ENCODE results near the gene TMEM182.

Gene TMEM182

GRCh38 chr2:102768253-102768652, 6.4 kb downstream of the TMEM182 start:
- DNase-seq (ENCODE audit: low spot score), result no peak

GRCh38 chr2:102768892-102769291, 7.1 kb downstream of the TMEM182 start:
- no peak for DNase-seq (ENCODE audit: low spot score)

GRCh38 chr2:102770506-102770905, 8.7 kb downstream of the TMEM182 start:
- DNase-seq (ENCODE audit: low spot score), result no peak

DNA sequence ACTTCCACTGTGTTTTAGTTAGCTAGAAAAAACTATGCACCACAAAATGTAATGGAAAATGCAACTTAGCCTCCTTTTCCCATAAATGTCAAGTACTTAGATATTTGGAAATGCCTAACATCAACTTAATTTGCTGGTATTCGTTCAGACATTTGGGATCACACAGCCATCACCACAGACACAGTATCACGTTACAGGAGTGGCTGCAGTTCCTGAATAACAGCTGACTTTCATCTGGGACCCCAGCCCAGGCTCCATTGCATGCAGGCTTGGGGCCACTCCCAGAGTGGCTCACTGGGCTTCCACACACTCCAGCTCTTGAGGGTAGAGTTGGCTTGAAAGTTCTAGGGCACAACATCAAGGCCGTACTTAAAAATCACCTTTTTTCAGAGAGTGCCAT, 9.3 kb downstream of the TMEM182 start:
- no peak for DNase-seq (ENCODE audit: low spot score)

DNA sequence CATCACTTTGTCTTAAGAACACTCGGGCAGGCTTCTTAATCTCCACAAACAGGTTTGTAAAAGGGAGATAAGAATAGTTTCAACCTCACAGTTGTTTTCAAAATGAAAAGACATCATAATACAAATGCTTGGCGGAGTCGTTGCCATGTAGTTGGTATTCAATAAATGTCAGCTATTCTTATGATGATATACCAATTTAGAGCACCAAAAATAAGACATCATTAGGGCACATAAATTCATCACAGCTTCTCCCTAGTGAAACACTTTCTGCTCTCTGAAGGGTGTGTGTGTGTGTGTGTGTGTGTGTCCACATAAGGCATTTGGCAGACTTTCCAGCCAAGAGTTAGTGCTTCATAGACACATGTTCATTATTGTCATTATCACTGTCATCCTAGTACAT, 10.8 kb downstream of the TMEM182 start:
- no peak for DNase-seq (ENCODE audit: low spot score)

GRCh38 chr2:102773149-102773705, 11.4 kb downstream of the TMEM182 start:
- DNase-seq (ENCODE audit: low spot score), result no peak

DNA sequence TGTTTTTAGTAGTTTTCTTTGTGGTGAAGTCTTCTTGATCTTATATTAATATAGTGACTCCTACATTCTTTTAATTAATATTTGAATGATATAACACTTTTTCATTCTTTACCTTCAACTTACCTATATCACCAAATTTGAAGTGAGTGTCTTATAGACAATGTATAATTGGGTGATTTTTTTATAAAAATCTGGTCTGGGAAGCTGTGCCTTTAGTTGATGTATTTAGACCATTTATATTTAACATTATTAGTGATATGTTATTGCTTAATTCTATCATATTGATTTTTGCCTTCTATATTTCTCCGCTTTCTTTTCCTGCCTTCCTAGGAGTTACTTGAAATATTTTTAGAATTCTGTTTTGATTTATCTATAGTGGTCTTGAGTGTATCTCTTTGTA, 16.4 kb downstream of the TMEM182 start:
- DNase-seq (ENCODE audit: low spot score), result no peak

DNA sequence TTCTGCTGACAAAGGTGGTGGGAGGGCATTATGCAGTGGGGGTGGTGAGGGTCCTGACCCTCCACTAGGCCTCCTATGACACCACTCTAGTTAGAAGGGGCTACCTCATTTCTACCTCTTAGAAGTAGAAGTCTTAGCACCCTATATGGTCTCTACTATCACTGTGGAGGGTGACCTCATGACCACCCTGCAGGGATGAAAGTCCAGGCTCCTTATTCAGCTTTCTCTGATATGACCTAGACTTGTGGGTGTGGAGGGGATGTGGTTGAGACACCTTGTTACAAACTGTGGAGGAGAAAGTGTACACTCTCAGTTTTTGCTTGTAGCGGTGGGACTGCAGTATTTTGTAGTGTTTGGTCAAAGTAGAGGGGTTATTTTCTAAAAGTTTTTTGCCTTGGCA, 18.6 kb downstream of the TMEM182 start:
- DNase-seq (ENCODE audit: low spot score), result no peak

GRCh38 chr2:102782187-102782586, 20.4 kb downstream of the TMEM182 start:
- no peak for DNase-seq (ENCODE audit: low spot score)

- DNase-seq (ENCODE audit: low spot score), result no peak
Measured at GRCh38 chr2:102782933-102783332, 21.1 kb downstream of the TMEM182 start.

GRCh38 chr2:102783506-102784183, 21.8 kb downstream of the TMEM182 start:
- DNase-seq (ENCODE audit: low spot score), result no peak

DNA sequence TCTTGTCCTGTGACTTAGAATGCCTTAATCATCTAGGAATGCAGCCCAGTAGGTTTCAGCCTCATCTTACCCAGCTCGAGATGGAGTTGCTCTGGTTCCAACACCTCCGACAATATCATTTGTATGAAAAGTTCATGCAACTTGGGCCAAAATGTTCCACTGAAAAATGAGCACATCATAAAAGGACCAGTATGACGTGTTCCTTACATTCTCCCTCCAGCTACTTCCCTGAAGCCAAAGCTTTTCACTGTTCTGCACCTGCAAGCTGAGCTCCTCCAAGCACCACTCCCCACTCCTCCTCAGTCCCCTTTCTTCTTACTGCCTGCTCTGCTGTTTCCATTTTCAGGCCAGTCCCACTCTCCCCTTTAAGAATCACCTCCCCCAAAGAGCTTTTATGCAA, 23.1 kb downstream of the TMEM182 start:
- DNase-seq (ENCODE audit: low spot score), result no peak

DNA sequence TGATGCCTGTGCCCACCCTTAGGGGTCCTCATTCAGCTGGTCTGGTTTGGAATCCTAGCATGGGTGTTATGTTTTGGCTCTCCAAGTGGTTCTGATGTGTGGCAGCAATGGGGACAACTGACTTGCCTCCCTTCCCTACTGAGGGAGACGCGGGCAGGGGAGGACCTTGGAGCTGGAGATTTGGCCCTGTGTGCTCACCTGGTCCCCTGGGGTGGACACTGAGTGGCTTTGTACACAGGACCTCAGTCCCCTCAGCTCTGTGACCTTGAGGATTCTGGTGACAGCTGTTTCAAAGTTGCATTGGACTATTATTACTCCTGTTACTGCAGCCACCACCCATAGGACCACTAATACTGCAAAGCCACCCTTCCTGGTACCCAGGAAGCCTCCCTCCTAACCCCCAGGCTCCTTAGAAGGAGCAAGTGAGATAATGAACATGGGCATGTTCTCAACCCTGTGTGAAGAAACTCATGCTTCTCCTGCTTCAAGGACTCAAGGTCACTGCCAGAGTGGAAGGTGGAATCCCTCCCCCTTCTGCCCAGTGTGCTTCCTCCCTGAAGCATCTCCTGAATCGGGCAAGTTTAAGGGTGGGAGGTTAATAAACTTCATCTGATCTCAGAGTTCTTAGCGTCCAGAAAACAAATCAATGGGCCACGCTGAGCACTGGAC, 26.5 kb downstream of the TMEM182 start:
- no peak for DNase-seq (ENCODE audit: low spot score)

DNA sequence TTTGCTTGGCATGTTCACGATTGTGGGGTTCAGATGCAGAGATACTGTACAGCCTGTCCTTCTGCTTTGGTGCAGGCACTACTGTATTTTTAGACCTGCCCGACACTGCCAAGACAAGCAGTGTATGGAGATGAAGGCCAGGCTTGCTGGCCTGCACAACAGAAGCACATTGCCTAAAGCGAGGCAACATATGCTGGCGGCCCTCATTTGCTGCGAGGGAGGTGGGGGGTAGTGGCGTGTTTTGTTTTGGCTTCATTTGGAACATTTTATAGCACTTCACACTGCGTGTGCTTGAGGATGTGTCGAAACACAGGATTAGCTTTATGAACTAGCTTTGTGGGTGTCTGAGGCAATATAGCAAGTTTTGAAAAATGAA, 27.0 kb downstream of the TMEM182 start:
- DNase-seq (ENCODE audit: low spot score), result no peak

DNA sequence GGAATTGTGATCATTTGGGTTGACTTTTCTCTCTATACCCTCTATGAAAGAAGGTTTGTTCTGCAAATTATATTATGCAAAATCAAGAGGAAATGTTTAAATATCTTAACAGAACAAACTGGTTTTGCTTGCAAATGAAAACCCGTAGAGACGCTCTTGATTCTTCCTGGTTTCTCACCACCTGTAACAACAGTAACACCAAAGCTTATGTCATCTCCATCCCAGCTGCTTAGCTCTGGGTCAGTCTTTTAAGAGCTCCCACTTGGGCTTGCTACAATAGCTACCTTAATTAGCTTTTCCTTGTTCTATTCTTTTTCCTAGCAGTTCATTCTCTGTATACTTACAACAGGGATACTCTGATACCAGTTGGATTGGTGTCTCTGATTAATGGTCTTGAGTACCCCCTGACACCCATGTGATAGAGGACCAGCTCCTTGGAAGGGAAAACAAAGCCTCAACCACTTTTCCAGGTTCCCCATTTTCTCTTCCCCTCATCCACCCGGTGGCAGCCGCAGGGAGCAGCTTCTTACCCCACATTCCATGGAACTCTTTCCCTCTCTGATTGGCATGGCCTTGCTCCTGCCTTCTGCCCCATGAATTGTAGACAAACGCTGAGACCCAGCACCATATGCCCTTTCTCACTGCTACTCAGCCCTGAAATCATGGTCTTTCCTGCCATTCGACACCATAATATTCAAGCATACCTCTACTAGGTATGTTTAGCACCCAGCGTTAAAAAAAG, 27.7 kb downstream of the TMEM182 start:
- no peak for DNase-seq (ENCODE audit: low spot score)

GRCh38 chr2:102790091-102790455, 28.2 kb downstream of the TMEM182 start:
- no peak for DNase-seq (ENCODE audit: low spot score)

GRCh38 chr2:102792568-102793208, 30.9 kb downstream of the TMEM182 start:
- no peak for DNase-seq (ENCODE audit: low spot score)

DNA sequence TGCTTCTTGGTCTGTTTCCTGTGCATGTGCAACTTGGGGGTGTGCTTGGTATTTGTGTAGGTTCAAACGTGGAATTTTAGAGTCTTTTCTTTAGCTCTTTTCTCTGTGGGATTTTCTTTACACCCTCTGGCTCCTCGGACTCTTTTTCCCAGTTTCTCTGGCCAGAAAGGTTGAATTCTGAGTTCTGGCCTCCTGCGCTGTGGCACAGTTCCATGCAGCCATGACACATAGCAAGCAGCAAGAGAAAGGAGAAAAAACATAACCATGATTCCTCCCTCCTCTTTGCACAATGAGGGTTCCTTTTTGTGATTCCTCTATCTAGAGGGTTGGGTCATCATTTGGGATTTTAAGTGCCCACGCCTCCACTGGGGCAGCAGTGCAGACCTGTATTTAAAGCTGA, 33.8 kb downstream of the TMEM182 start:
- no peak for DNase-seq (ENCODE audit: low spot score)

DNA sequence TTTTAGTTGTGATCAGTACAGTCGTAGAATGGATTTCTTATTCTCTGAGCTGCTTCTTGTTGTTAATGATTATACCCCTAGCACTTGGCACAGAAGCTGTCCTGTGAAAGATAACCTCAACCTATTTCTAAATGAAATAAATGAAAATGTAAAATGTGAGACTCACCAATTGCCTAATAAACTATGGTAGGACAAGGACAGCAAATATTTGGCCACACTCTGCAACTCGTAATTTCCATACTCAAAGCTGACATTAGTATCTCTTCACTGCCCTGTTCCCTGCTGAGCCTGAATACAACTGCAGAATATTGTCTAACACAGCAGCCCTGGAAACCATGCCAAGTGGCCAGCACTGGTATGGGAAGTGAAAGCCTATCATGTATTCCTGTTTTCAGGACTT, 34.5 kb downstream of the TMEM182 start:
- DNase-seq (ENCODE audit: low spot score), result no peak

DNA sequence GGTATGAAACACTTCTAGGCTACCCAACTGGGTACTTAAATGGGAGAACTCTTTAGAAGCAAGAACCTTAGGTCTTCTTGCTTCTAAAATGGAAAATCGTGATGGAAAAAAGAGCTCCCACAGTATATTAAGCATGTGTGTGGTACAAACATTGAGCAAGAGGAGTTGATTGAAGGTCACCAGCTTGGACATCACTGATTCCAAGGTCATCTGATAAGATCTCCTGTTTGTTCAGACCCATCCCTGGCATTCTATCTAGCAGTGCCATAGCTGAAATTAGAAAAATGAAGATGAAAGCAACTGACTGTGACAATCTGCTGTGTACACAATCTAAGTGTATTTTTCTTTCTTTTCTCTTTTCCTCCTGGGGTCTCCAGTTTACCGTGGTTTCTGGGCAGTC, 35.7 kb downstream of the TMEM182 start:
- DNase-seq (ENCODE audit: low spot score), result no peak

DNA sequence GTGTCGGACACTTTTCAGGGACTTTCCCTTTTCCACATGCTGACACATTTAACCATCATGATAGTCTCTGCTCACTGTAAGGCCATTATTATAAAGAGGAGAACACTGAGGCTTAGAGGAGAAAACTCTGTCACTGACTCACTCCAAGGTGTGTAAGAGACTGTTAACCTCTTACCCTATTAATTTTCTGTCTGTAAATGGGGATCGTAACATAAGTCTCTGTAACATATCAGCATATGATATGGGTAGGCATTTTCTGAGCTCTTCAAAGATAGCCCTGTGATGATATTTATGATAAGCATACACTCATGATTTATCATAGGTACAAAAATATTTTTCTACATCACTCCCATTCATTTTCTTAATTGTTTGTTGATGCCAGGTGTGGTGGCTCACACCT, 36.4 kb downstream of the TMEM182 start:
- DNase-seq (ENCODE audit: low spot score), result no peak

DNA sequence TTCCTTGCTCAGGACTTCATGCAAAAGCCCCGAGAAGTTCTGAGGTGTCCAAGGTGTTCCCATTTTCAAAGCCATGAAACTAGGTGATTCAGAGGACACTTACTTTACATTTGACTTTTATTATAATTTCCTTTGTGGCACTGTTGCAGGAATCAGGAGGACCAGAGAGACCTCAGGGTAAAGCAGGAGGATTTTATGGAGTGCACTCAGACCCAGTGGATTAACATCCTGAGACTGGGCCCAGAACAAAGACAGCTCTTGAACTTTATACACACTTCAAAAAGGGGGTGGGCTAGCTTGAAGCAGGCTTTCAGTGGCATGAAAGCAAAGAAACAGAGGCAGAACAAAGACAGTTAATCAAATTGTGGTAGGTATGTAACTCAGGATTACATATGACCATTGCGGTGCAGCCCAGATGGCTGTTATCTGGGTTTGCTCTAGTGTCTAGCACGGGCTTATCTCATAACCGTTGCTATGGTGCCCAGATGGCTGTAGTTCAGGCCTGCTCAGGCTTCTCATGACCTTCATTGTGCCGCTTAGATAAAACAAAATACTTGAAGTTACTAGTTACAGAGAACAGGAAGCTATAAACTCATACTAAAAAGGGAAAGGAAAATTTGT, 39.4 kb downstream of the TMEM182 start:
- DNase-seq (ENCODE audit: low spot score), result no peak
